GM19351 (cell line): Measurements from ENCODE around the gene CADM4.
"Not testable (repeated sequence)": the region's sequence is repeated elsewhere in the genome, so short reads cannot be mapped to it uniquely, and the experiment has no call there.

Experiments used
- ATAC-seq: cut with Tn5 transposase; IDR thresholded peaks from one replicate; pipeline ENCODE4 v1.9.1; 2021; ENCODE audit warnings: mild to moderate bottlenecking, moderate library complexity; ENCODE audit not compliant: unreplicated experiment

The CADM4 gene

GRCh38 chr19:43589678-43590077, 50.0 kb downstream of the CADM4 start:
- ATAC-seq, result no peak

DNA sequence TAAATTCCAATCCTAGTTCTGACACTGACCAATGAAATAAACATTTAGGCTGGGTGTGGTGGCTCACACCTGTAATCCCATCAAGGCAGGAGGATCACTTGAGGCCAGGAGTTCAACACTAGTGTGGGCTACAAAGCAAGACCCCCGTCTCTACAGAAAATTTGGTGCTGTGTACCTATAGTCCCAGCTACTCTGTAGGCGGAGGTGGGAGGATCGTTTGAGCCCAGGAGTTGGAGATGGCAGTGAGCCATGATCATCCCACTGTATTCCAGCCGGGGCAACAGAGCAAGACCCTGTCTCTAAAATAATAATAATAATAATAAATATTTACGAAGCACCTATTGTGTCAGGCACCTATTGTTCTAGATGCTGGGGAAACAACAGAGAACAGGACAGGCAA, 50.4 kb downstream of the CADM4 start:
- ATAC-seq, result no peak

- ATAC-seq, result not testable (repeated sequence)
Observed at GRCh38 chr19:43587029-43587428, 52.6 kb downstream of the CADM4 start.

DNA sequence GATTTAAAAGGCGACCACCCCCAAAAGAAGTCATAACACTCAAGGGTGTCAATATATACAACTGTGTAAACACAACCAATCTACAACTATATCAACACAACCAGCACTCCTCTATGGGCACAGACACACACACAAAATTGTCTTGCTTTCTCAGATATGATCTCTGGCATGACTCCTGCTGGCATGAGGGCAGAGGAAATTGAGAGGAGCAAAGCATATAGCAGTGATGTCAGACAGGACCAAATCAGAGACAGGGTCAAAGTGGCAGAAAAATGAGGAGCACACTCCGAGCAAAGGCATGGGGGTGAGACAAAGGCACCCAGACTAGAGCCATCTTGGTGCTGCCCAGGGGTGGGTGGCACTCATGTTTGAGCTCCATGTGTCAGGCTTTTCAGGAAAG, 53.3 kb downstream of the CADM4 start:
- ATAC-seq, result no peak

DNA sequence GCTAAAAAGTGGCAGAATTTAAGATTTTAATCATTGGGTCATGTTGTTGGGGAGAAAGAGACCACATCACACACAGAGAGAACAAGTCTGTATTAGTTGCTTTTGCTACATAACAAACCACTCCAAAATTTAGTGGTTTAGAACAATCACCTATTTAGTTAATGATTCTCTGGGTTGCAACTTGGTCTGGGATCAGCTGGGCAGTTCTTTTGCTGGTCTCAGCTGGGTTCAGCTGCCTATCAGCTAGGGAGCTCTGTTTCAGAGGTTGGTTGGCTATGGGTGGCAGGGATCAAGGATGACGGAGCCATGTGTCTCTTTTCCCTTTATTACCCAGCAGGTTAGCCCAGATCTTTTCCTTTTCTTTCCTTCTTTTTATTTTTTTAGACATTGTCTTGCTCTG, 55.2 kb downstream of the CADM4 start:
- ATAC-seq, result no peak

DNA sequence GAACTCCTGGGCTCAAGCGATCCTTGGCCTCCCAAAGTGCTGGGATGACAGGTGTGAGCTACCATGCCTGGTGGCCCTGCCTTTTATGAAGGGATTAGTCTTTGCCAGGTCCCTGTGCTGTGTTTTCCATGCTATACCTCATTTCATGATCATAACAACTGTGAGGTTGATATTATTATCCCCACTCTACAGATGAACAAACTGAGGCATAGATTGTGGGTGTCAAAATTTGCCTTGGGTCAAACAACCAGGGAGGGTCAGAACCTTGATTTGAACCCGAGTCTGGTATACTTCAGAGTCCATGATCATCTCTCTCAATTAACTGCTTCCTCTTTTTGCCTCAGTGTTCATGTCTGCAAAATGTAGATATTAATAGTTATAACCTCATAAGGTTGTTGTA, 57.2 kb downstream of the CADM4 start:
- ATAC-seq, result no peak

DNA sequence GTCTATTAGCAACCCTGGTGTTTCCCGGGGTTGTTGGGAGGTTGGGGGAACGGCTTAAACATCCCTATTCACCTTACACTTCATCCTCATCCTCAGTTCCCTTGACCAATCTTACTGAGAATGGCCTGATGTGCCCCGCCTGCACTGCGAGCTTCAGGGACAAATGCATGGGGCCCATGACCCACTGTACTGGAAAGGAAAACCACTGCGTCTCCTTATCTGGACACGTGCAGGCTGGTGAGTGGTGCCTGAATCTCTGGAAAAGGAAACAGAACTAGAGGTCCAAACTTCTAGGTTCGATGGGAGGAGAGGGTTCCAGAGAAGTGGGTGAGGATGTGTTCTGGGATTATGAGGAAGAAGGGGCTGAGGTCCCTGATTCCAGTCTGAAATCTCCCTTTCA, 58.2 kb downstream of the CADM4 start:
- no peak for ATAC-seq

- no peak for ATAC-seq
Observed at GRCh38 chr19:43578787-43579186, 60.9 kb downstream of the CADM4 start.

GRCh38 chr19:43575955-43576878, 63.4 kb downstream of the CADM4 start:
- ATAC-seq, result no peak

DNA sequence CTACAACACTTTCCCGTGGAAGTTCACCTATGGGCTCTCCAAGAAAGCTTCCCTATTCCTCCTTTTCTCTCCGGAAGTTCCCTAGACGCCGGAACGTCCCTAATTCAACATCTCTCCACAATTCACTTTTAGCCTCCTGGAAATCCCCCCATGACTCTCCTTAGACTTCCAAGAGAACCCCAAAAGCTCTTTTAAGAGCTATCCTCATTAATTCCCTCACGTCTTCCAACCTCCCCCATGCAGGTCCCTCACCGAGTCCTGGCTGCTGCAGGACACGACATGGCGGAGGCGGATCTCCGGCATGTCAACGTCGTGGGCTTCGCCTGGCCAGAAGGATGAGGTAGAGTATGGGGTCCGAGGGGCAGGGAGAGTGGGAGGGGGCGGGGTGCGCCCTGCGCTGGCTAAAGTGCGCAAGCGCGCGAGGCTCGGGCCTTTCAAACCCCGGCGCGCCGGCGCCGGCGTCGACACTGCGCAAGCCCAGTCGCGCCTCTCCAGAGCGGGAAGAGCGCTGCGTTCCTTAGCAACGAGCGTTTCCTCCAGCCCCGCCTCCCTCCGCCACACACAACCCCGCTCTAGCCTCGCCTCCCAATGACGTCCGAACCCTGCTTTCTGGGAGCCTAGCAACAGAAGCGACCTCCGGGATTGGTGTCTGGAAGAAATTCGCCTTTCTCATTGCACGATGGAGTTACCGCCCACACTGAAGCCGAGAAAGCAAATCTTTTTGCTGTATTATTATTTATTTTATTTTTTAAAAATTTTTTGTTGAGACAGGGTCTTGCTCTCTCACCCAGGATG, 64.3 kb downstream of the CADM4 start, which contains the start of the genes PINLYP and XRCC1:
TSS of gene PINLYP (plus strand) at position 646 of the 795 bp plus-strand sequence. CDS start 1,391 bp downstream, outside the sequence.
TSS of gene XRCC1 (minus strand) at position 372 of the 795 bp plus-strand sequence. CDS start at position 303, 69 bp downstream.
- peak; percentile 99 for ATAC-seq

DNA sequence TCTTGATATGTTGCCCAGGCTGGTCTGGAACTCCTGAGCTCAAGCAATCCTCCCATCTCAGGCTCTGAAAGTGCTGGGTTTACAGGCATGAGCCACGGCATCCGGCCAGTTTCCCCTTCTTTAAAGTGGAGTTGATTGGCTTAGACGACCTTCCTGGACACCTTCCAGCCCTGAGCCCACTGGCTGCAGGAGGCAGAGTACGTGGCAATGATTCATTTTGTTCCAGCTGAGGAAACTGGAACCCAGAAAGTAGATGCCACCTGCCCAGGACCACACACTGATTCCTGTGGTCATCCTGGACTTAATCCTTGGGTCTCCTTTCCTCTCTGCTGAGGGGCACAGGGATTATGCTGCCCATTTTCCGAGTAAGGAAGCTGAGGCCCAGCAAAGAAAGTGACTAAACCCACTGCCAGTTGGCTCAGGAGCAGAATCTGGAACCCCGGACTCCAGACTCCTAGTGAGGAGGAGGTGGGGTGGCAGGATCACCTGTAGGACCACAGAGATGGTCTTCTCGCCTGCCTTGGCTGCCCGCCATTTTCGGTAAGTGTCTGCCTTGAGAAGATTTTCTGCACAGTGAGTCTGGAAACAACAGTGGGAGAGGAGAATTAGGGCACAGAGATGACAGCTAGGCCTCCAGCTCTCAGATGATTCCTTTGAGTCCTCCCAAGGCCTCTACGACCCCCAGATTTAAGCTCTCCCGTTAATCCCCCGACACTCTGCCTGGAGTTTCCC, 65.1 kb downstream of the CADM4 start:
- ATAC-seq, result no peak
